GM23248 (cell line): ENCODE measurements around the gene MYO16.

Experiments
- EZH2 ChIP-seq: fragments of 200-600 bp; sonication (generic); IDR thresholded peaks from 2 replicates; pipeline ENCODE4 v1.6.1; 2018; ENCODE audit warnings: antibody characterized with exemption, mild to moderate bottlenecking; ENCODE audit not compliant: insufficient read depth, poor library complexity, severe bottlenecking
- EZH2phosphoT487 ChIP-seq: fragments of 200-600 bp; sonication (generic); IDR thresholded peaks from 2 replicates; pipeline ENCODE4 v1.6.1; 2018; ENCODE audit warnings: antibody characterized with exemption, moderate library complexity, mild to moderate bottlenecking, low read depth; ENCODE audit not compliant: insufficient read depth

GRCh38 chr13:108663710-108664109, 34.3 kb downstream of the MYO16 start:
- TF ChIP-seq EZH2 (no peak), EZH2phosphoT487 (no peak)
